ENCODE data around the gene CPNE9.

- TF ChIP-seq CTCF (IDR thresholded peaks at IDR 0.05; ENCODE audit: low read length) (no peak), EZH2 (optimal IDR thresholded peaks at IDR 0.05; ENCODE audit: low read depth, low read length) (no peak), EZH2phosphoT487 (IDR thresholded peaks at IDR 0.05; ENCODE audit: low read length) (no peak)
These were observed 21.5 kb upstream of the CPNE9 start for GRCh38 chr3:9682096-9682495.

Data from MM.1S (cell line).